Stimulated activated CD4-positive, alpha-beta T cell treated with anti-CD3 and anti-CD28 coated beads, Interleukin-12 subunit alpha, Interleukin-12 subunit beta, amount 100 ng/mL, for 24 hours (primary cell): ENCODE results near the gene PDZRN4.
"Not testable (repeated sequence)": the region's sequence is repeated elsewhere in the genome, so short reads cannot be mapped to it uniquely, and the experiment has no call there.

Experiments used
- DNase-seq, 2 experiments: peaks; one replicate each; pipeline ENCODE4 v3.0.0-alpha.2; 2020; ENCODE audit warnings: low read depth in 2 of 2

The PDZRN4 gene

GRCh38 chr12:41188058-41188840, at the start of gene PDZRN4:
Gene PDZRN4 (plus strand): TSS chr12:41188320.
- no peak for DNase-seq

- no peak for DNase-seq
Observed at GRCh38 chr12:41140117-41140516, 48.0 kb upstream of the PDZRN4 start.

- DNase-seq, result no peak
Observed at GRCh38 chr12:41141104-41141503, 47.0 kb upstream of the PDZRN4 start.

GRCh38 chr12:41142376-41142775, 45.7 kb upstream of the PDZRN4 start:
- DNase-seq, result no peak

- no peak for DNase-seq
Observed at GRCh38 chr12:41151793-41152192, 36.3 kb upstream of the PDZRN4 start.

- no peak for DNase-seq
Observed at GRCh38 chr12:41162461-41162860, 25.7 kb upstream of the PDZRN4 start.

- no peak for DNase-seq
Observed at GRCh38 chr12:41167701-41168100, 20.4 kb upstream of the PDZRN4 start.

GRCh38 chr12:41174602-41175001, 13.5 kb upstream of the PDZRN4 start:
- no peak for DNase-seq

- DNase-seq, result not testable (repeated sequence)
Observed at GRCh38 chr12:41179507-41179906, 8.6 kb upstream of the PDZRN4 start.

- DNase-seq, result no peak
Observed at GRCh38 chr12:41184864-41185263, 3.3 kb upstream of the PDZRN4 start.

GRCh38 chr12:41186026-41186425, 2.1 kb upstream of the PDZRN4 start:
- no peak for DNase-seq

GRCh38 chr12:41188841-41189394, 798 bp downstream of the PDZRN4 start:
- DNase-seq, result no peak

GRCh38 chr12:41189395-41190251, 1.5 kb downstream of the PDZRN4 start:
- DNase-seq, result no peak

- DNase-seq, result no peak
Observed at GRCh38 chr12:41190338-41190737, 2.2 kb downstream of the PDZRN4 start.

- DNase-seq, result not testable (repeated sequence)
Observed at GRCh38 chr12:41191549-41191948, 3.4 kb downstream of the PDZRN4 start.

GRCh38 chr12:41193311-41193710, 5.2 kb downstream of the PDZRN4 start:
- DNase-seq, result no peak

GRCh38 chr12:41202051-41202450, 13.9 kb downstream of the PDZRN4 start:
- no peak for DNase-seq

GRCh38 chr12:41205070-41205709, 17.1 kb downstream of the PDZRN4 start:
- DNase-seq, result no peak

GRCh38 chr12:41206298-41206697, 18.2 kb downstream of the PDZRN4 start:
- DNase-seq, result no peak

- DNase-seq, result no peak
Observed at GRCh38 chr12:41211448-41211847, 23.3 kb downstream of the PDZRN4 start.

GRCh38 chr12:41212625-41213024, 24.5 kb downstream of the PDZRN4 start:
- no peak for DNase-seq

- DNase-seq, result no peak
Observed at GRCh38 chr12:41213107-41213506, 25.0 kb downstream of the PDZRN4 start.
